Upper lobe of left lung (tissue), 6 donors: ENCODE results near the gene CA11. TPM values are rescaled to one million over a fixed set of nuclear protein-coding genes. Genes with fewer than 3 reads are reported as not detected.
A peak's percentile ranks its signal among the peaks of the same experiment; 100 is the strongest.

ENCODE experiments used
- ATAC-seq, 2 donors: fragments of 200-7000 bp; cut with Tn5 transposase; one replicate each; pipeline ENCODE4 v1.9.1; 2022; ENCODE audit warnings: mild to moderate bottlenecking in 2 of 2, moderate library complexity in 2 of 2; ENCODE audit not compliant: low FRiP score in 2 of 2
- DNase-seq, 2 donors: peaks; one replicate each; pipeline ENCODE4 v3.0.0-alpha.2; 2019 to 2020
- H3K27ac ChIP-seq, 4 donors: fragments of 200-600 bp; sonication (generic); one replicate each; pipeline ENCODE4 v1.5.1; 2016 to 2019
- H3K27me3 ChIP-seq, 4 donors: fragments of 200-600 bp; sonication (generic); one replicate each; pipeline ENCODE4 v1.5.1; 2017 to 2019
- H3K36me3 ChIP-seq, 4 donors: fragments of 200-600 bp; sonication (generic); one replicate each; pipeline ENCODE4 v1.5.1; 2016 to 2019
- H3K4me1 ChIP-seq, 4 donors: fragments of 200-600 bp; sonication (generic); one replicate each; pipeline ENCODE4 v1.5.1; 2018 to 2019
- H3K4me3 ChIP-seq, 4 donors: fragments of 200-600 bp; sonication (generic); one replicate each; pipeline ENCODE4 v1.5.1; 2017 to 2019; ENCODE audit warnings: mild to moderate bottlenecking in 2 of 4, moderate library complexity in 1 of 4
- H3K9me3 ChIP-seq, 4 donors: fragments of 200-600 bp; sonication (generic); one replicate each; pipeline ENCODE4 v1.5.1; 2018 to 2019
- CTCF ChIP-seq, 6 experiments: fragments of 450-650 bp in 4 of 6; fragments of 200-600 bp in 2 of 6; sonication (generic) in 2 of 6; IDR thresholded peaks; one replicate each; pipeline ENCODE4 v1.5.1; 2016 to 2019; ENCODE audit warnings: antibody characterized with exemption in 6 of 6
- EP300 ChIP-seq, 4 donors: sonication (generic); formaldehyde crosslinking; IDR thresholded peaks; one replicate each; pipeline ENCODE4 v1.5.1; 2017; ENCODE audit warnings: antibody characterized with exemption in 4 of 4, control low read depth in 2 of 4
- POLR2A ChIP-seq, 4 donors: fragments of 450-650 bp; IDR thresholded peaks; one replicate each; pipeline ENCODE4 v1.5.1; 2016 to 2017; ENCODE audit warnings: antibody characterized with exemption in 4 of 4, mild to moderate bottlenecking in 2 of 4
- POLR2AphosphoS5 ChIP-seq, 2 donors: sonication (generic); formaldehyde crosslinking; IDR thresholded peaks; one replicate each; pipeline ENCODE4 v1.5.1; 2017; ENCODE audit warnings: antibody characterized with exemption in 2 of 2
- WGBS, 2 donors: methylation state at CpG; one replicate each; pipeline ENCODE4 v1.1.5; 2017 to 2018; 5-methylcytosine and 5-hydroxymethylcytosine counted together
- total RNA-seq, 6 donors: library from RNA; depleted of rRNA in 4 of 6; stranded (reverse); fragments of >200 nt in 4 of 6; gene quantifications; one replicate each; pipeline versions ENCODE4 v1.1.0 to v1.2.1, GENCODE V29; 2016 to 2021
- donor health status: DM: no; HTN: no; CAD: no; lungs with moderate emphysema.
- donor health status: DM: no; HTN: yes; CAD: no; lungs with severe emphysema.

Gene CA11
- total RNA-seq, 6 donors from 2014 or later, result 2.1 to 8.1 (median 5.3) TPM

DNA sequence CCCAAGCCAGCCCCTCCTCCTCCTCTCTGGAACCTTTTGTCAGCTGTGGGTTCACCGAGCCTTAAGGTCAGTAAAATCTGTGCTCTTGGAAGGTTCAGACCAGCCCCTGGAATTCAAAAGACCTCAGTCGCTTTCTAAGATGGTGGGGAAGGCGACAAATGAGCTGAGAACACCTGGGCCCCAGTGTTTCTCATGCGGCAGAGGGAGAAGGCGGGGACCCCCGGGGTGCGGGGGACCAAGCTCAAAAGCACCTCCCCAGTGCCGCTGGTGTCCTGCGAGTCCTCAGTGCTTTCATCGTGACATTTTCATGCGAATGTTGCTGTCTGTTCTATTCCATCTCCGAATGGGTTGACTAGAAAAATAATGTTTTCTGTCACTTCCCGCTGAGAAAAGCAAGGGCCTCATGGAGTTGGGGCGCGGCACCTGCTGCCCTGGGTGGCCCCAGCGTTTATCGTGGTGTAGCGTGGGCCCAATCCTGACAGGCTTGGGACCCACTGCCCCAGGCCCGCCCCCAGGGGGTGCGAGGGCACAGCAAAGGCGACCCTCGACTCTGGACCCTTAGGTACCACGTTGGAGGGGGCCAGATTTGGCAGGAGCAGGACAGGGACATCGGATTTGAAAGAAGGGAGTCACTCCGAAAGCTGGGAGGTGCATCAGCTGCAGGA, 27.6 kb upstream of the CA11 start:
- DNase-seq (peak in 1 of 2 donors; percentile 59), ATAC-seq (no peak)
- no peaks in the 10 kb centered on the region for H3K27me3 ChIP-seq
- no peaks in the 10 kb centered on the region for H3K36me3 ChIP-seq
- no peak overlapping the region for H3K4me3 ChIP-seq
- no peak overlapping the region for H3K27ac ChIP-seq
- peaks cover 8 to 12% (median 8%) of the 10 kb centered on the region in 4 donors for H3K4me1 ChIP-seq
- 81 to 84% methylated on average over 24 to 25 of the region's 25 CpGs for WGBS, 2 donors
- TF ChIP-seq CTCF (IDR thresholded peaks at IDR 0.05) (no peak), EP300 (IDR thresholded peaks at IDR 0.05) (no peak), POLR2A (IDR thresholded peaks at IDR 0.05) (no peak), POLR2AphosphoS5 (IDR thresholded peaks at IDR 0.05) (no peak)
- H3K9me3 ChIP-seq, result no peaks in the 10 kb centered on the region

DNA sequence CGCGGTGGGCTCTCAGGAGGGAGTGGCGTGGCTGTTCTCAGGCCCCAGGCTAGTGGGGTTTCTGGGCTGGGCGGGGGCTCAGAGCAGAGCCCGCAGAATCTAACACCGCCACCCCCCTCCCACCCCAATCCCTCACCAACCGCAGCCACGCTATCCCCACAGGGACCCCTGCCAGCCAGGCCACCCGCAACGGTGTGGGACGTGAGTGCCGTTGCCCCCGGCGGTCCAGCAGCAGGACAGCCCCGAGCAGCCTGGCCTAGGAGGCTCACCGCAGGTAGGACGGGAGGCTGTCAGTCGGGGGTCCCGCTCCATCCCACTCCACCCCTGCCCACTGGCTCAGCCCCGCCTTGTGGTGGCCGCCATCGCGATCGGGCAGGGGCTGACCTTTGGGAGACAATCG, 27.0 kb upstream of the CA11 start, which contains the start of gene NTN5:
TSS of gene NTN5 (minus strand) at position 24 of the 400 bp plus-strand sequence. CDS start 2,031 bp downstream, outside the sequence.
- Histone ChIP-seq H3K4me3 (no peak within 1 kb of the TSS), H3K36me3 (no peaks in the 10 kb centered on the region), H3K4me1 (peaks cover 7 to 9% (median 8%) of the 10 kb centered on the region in 4 donors), H3K27ac (no peak within 1 kb of the TSS), H3K9me3 (no peaks in the 10 kb centered on the region), H3K27me3 (no peaks in the 10 kb centered on the region)
- WGBS, 2 donors, result 71 to 82% methylated on average over 13 to 17 of the region's 25 CpGs
- TF ChIP-seq POLR2A (IDR thresholded peaks at IDR 0.05), result no peak
- DNase-seq (peak in 1 of 2 donors; percentile 81), ATAC-seq (no peak)

DNA sequence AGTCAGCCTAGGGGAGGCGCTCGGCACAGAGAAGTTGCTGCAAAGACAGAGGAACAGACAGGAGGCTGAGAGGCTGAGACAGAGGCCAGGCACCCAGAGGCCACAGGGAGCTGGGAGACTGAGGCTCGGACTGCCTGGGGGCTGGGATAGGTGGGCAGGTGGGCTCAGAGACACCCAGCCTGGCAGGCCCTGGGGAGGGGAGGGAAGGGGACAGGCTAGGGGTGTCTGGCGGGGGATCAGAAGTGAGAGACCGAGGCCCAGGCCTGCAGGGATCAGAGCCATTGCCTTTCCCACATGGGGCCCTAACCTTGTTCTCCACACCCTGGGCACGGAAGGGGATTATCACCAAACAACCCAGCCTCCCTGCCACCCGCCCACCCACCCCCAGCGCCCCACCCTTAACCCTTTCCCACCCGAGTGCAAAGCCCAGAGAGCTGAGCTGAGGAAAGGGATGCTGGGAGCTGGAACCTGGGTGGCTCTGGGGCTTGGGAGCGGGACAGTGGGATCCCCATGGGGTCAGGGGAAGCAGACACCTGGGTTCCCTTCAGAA, 25.5 kb upstream of the CA11 start:
- Histone ChIP-seq H3K27me3 (no peaks in the 10 kb centered on the region), H3K4me3 (no peak overlapping the region), H3K36me3 (no peaks in the 10 kb centered on the region), H3K27ac (no peak overlapping the region), H3K4me1 (peaks cover 7 to 9% (median 8%) of the 10 kb centered on the region in 4 donors), H3K9me3 (no peaks in the 10 kb centered on the region)
- WGBS, 2 donors, result 86 to 87% methylated on average over 4 to 10 of the region's 10 CpGs
- DNase-seq, result no peak
- ATAC-seq, result no peak
- no peak for TF ChIP-seq CTCF (IDR thresholded peaks at IDR 0.05)
- no peak for TF ChIP-seq EP300 (IDR thresholded peaks at IDR 0.05)
- no peak for TF ChIP-seq POLR2A (IDR thresholded peaks at IDR 0.05)
- TF ChIP-seq POLR2AphosphoS5 (IDR thresholded peaks at IDR 0.05), result no peak

GRCh38 chr19:48670699-48671445, 24.9 kb upstream of the CA11 start:
- H3K36me3 ChIP-seq, result no peaks in the 10 kb centered on the region
- no peak for TF ChIP-seq CTCF (IDR thresholded peaks at IDR 0.05)
- no peak for TF ChIP-seq EP300 (IDR thresholded peaks at IDR 0.05)
- no peak for TF ChIP-seq POLR2A (IDR thresholded peaks at IDR 0.05)
- no peak for TF ChIP-seq POLR2AphosphoS5 (IDR thresholded peaks at IDR 0.05)
- 89 to 91% methylated on average over 20 to 21 of the region's 21 CpGs for WGBS, 2 donors
- H3K4me3 ChIP-seq, result no peak overlapping the region
- no peaks in the 10 kb centered on the region for H3K27me3 ChIP-seq
- ATAC-seq, result no peak
- no peaks in the 10 kb centered on the region for H3K9me3 ChIP-seq
- DNase-seq, result peak in 1 of 2 donors; percentile 65
- no peak overlapping the region for H3K27ac ChIP-seq
- H3K4me1 ChIP-seq, result peaks cover 7 to 9% (median 8%) of the 10 kb centered on the region in 4 donors
